ENCODE results near the gene CAMP. TPM values are rescaled to one million over a fixed set of nuclear protein-coding genes. Genes with fewer than 3 reads are reported as not detected.

CAMP gene
- total RNA-seq, 1 experiment from 2014 or later, result not detected

DNA sequence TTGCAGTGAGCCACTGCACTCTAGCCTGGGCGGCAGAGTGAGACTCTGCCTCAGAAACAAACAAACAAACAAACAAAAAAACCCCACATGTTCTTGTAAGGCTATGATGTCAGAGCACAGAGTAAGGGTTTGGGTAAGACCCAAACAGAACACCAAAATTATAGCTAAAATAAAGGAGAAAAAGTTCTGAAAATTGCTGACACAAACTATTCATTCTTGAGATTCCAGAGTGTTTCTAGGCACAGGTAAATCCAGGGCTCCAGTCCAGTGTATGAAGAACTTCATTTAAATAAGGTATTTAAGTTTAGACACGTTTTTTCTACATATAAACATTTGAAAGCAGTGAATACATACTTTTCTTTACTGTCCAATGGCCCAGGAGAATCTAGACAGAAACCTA lies 39.0 kb upstream of the CAMP start:
- Mint-ChIP-seq H3K4me1 (ENCODE audit: low read depth, unreplicated experiment) (peaks cover 25% of the 10 kb centered on the region), H3K27ac (ENCODE audit: unreplicated experiment) (no peak overlapping the region), H3K36me3 (ENCODE audit: insufficient read depth, unreplicated experiment) (peaks cover 39% of the 10 kb centered on the region), H3K4me3 (ENCODE audit: low read depth, unreplicated experiment) (no peak overlapping the region), H3K9me3 (ENCODE audit: low read depth, unreplicated experiment) (no peaks in the 10 kb centered on the region), H3K27me3 (ENCODE audit: unreplicated experiment) (no peaks in the 10 kb centered on the region)
- no TSS peak for BruUV-seq (replicated peaks)
- intact Hi-C loops (cut with micrococcal nuclease; ENCODE audit: unreplicated experiment), result no loop called here
- CTCF ChIA-PET, result no interaction called here
- TF ChIP-seq, protein P1, sequence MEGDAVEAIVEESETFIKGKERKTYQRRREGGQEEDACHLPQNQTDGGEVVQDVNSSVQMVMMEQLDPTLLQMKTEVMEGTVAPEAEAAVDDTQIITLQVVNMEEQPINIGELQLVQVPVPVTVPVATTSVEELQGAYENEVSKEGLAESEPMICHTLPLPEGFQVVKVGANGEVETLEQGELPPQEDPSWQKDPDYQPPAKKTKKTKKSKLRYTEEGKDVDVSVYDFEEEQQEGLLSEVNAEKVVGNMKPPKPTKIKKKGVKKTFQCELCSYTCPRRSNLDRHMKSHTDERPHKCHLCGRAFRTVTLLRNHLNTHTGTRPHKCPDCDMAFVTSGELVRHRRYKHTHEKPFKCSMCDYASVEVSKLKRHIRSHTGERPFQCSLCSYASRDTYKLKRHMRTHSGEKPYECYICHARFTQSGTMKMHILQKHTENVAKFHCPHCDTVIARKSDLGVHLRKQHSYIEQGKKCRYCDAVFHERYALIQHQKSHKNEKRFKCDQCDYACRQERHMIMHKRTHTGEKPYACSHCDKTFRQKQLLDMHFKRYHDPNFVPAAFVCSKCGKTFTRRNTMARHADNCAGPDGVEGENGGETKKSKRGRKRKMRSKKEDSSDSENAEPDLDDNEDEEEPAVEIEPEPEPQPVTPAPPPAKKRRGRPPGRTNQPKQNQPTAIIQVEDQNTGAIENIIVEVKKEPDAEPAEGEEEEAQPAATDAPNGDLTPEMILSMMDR (IDR thresholded peaks at IDR 0.05; ENCODE audit: unreplicated experiment), result no peak
- DNase-seq, result no peak

GRCh38 chr3:48185129-48185528 lies 38.2 kb upstream of the CAMP start:
- Mint-ChIP-seq H3K4me3 (ENCODE audit: low read depth, unreplicated experiment) (no peak overlapping the region), H3K27me3 (ENCODE audit: unreplicated experiment) (no peaks in the 10 kb centered on the region), H3K36me3 (ENCODE audit: insufficient read depth, unreplicated experiment) (peaks cover 39% of the 10 kb centered on the region), H3K27ac (ENCODE audit: unreplicated experiment) (no peak overlapping the region), H3K4me1 (ENCODE audit: low read depth, unreplicated experiment) (peaks cover 26% of the 10 kb centered on the region), H3K9me3 (ENCODE audit: low read depth, unreplicated experiment) (no peaks in the 10 kb centered on the region)
- CTCF ChIA-PET, result no interaction called here
- intact Hi-C loops (cut with micrococcal nuclease; ENCODE audit: unreplicated experiment), result no loop called here
- BruUV-seq (replicated peaks), result no TSS peak
- no peak for DNase-seq
- TF ChIP-seq, protein P1 (IDR thresholded peaks at IDR 0.05; ENCODE audit: unreplicated experiment), result no peak

DNA sequence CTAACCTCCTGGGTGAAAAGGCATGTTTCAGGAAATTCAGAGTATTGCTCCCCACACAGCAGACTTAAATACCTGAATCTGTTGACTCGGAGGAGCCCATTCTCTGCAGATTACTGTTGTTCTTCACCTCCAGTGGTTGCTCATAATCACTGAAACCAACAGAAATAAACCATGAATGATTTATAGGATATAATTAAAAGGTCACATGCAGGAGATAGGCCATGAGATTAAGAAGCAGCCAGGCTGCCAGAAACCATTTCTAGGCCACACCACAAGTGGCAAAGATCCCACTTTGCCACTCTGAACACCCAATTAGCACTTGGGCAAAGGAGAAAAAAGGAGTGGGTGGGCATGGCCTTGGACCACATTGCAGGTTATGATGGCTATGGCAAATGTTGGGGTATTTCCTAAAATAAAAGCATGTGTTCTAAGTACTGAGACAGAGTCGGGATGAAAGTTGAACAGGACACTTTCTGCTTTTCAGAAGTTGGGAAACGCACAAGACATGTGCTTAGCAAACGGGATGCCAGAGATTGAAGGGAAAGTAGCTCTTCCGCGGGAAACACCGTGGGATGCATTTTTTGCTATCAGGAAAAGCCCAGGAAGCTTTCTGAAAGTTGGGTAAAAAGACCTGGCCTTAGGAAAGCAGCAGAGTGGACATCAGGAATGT lies 36.5 kb upstream of the CAMP start:
- TF ChIP-seq, protein P1 (IDR thresholded peaks at IDR 0.05; ENCODE audit: unreplicated experiment), result no peak
- Mint-ChIP-seq H3K36me3 (ENCODE audit: insufficient read depth, unreplicated experiment) (peaks cover 33% of the 10 kb centered on the region), H3K9me3 (ENCODE audit: low read depth, unreplicated experiment) (no peaks in the 10 kb centered on the region), H3K4me1 (ENCODE audit: low read depth, unreplicated experiment) (peaks cover 38% of the 10 kb centered on the region), H3K4me3 (ENCODE audit: low read depth, unreplicated experiment) (peak overlapping the region; percentile 97), H3K27ac (ENCODE audit: unreplicated experiment) (peak overlapping the region; percentile 93), H3K27me3 (ENCODE audit: unreplicated experiment) (no peaks in the 10 kb centered on the region)
- BruUV-seq (replicated peaks), result no TSS peak
- intact Hi-C loops (cut with micrococcal nuclease; ENCODE audit: unreplicated experiment), result no loop called here
- CTCF ChIA-PET, result no interaction called here
- no peak for DNase-seq

GRCh38 chr3:48187301-48187578 lies 36.1 kb upstream of the CAMP start:
- H3K36me3 Mint-ChIP-seq (ENCODE audit: insufficient read depth, unreplicated experiment), result peaks cover 33% of the 10 kb centered on the region
- CTCF ChIA-PET, result no interaction called here

More at GRCh38 chr3:48187301-48187578, 36.1 kb upstream of the CAMP start:
- Mint-ChIP-seq H3K4me1 (ENCODE audit: low read depth, unreplicated experiment) (peaks cover 38% of the 10 kb centered on the region), H3K9me3 (ENCODE audit: low read depth, unreplicated experiment) (no peaks in the 10 kb centered on the region), H3K27me3 (ENCODE audit: unreplicated experiment) (no peaks in the 10 kb centered on the region), H3K4me3 (ENCODE audit: low read depth, unreplicated experiment) (peak overlapping the region; percentile 97), H3K27ac (ENCODE audit: unreplicated experiment) (peak overlapping the region; percentile 93)
- intact Hi-C loops (cut with micrococcal nuclease; ENCODE audit: unreplicated experiment), result no loop called here
- TF ChIP-seq, protein P1 (IDR thresholded peaks at IDR 0.05; ENCODE audit: unreplicated experiment), result no peak
- no TSS peak for BruUV-seq (replicated peaks)
- no peak for DNase-seq

Data from Calu3 (cell line).